HG03097 (cell line): ENCODE results near the gene EBF4.
"Not testable (repeated sequence)": the region's sequence is repeated elsewhere in the genome, so short reads cannot be mapped to it uniquely, and the experiment has no call there.

Source experiments
- ATAC-seq: cut with Tn5 transposase; IDR thresholded peaks from one replicate; pipeline ENCODE4 v1.9.1; 2021; ENCODE audit not compliant: unreplicated experiment, low FRiP score

EBF4 gene

DNA sequence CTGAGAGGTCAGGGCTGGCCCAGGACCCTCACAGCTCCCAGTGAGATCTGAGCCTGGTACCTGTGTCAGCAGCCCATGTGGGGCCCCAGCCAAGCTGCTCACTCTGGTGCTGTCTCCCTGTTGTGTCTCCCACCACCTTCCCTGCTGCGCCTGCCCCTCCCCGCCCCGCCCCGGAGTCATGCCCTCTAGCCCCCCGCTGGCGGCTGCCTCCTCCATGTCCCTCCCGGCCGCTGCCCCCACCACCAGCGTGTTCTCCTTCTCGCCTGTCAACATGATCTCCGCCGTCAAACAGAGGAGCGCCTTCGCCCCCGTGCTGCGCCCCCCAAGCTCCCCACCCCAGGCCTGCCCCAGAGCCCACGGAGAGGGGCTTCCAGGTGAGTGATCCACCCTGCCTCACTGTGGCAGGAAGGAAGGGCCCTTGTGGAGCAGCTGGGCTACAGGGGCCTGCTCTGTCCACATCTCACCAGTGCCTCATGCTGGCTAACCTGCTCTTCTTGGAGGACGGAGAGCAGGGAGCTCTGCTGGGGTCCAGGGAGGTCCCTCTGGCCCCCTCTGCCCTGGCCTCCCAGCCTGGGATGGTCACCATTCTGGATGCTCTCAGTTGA, 63.0 kb downstream of the EBF4 start:
- ATAC-seq, result no peak

GRCh38 chr20:2756056-2756611, 63.6 kb downstream of the EBF4 start:
- ATAC-seq, result no peak

DNA sequence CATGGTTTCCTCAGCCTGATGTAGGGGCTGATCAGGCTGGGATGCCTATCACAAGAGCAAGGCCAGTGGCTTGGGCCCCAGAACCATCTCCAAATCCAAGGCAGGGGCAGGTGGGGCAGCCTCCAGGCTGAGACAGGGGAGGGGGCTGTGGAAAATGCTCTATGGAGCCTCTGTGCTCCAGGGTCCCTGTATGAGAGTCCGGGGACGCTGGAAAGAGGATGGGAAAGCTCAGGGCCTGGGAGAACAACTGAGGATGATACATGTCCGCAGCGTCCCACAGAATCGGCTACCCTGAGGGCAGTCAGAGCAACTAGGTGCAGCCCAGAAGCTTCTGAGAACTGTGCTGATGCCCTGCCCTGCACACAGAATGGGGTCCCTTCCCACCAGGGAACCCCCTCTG, 64.4 kb downstream of the EBF4 start:
- ATAC-seq, result no peak

DNA sequence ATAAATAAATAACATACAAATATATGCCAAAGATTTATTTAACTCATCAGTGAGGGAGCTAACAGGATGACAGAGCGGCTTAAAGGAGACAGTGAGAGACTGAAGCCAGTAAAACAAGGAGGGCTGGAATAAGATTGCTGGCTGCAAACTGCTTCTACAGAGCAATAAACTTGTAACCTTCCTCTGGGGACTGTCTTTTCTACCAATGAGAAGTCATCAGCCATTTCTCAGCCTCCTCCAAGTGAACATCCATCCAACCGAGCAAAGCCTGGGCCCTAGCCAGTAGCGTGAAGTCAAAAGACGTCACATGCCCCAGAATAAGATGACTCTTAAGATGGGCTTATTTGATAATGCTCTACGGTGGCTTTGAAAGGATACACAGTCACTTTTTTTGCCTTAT, 65.4 kb downstream of the EBF4 start:
- ATAC-seq, result no peak

DNA sequence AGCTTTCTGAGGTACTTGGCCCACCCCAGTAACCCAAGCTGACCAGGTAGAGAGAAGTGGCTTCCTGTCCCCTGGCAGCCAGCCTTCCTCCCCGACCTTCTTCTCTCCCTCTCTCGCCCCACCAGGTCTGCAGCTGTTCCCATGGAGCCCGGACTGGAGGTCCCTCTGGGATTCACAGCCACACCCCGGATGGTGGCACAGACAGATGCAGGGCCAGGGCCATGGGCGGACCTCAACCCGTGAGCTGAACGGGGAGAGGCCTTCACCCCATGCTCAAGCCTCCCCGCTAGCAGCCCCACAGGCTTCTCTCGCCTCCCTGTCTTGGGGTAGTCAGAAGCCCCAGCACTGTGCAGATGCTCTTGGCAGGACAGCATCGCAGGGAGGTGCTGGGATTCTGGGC, 66.6 kb downstream of the EBF4 start:
- ATAC-seq, result no peak

DNA sequence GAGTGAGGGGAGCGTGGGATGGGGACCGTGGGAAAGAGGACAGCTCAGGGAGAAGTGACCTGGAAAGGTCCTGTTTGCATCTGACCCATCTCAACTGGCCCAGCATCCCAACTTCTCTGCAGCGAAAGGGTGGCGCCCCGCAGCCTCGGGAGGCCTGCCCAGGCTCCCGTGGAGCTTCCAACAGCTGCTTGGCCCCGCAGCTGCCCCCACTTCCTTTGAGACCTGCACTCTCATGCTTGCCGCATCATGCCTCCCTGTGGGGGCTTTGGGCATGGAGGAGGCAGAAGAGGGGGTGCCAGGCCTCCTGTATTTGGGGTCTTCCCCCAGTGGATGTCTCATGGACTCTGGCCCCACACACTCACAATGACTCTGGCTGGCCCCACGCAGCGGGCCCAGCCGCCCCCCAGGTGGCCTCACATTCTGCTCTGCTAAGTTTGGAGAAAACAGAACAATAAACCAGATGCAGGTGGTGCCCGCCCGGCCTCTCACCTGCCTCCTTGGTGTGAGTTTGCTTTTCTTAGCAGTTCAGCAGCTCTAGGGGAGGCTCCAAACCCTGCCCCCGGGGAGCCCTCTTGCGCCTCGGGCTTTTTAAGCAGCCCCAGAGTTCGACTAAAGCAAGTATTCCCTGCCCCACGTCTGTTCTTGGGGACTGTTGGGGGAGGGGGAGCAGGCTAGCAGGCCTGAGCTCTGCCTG, 67.2 kb downstream of the EBF4 start:
- ATAC-seq, result no peak

DNA sequence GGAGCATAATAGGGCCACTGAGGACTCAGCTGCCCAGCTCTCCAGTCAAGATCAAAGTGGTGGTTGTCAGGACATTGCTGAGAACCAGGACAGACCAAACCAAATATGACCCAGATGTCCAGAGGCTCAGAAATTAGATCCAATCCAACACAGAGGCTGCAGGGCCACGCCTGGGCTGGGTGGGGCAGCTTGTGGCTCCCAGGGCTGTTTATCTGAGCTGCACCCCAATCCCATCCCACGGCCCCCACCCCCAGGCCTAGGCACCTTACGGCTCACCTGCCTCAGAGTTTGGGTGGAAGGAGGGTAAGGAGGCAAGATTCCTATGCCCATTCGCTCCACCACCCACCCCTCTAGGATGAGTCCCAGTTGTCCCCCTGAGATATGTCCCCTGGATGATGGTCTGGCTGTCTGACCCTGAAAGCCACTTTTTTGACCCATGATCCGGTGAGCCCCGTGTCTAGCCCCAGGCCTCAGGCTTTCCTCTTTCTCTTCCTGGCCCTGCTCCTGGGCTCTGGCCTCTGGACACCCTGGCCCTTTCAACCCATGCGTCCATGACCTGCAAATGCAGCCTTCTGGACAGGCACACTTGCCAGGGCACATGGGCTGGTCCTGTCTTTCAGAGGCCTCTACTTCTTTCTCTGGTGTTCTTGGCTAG, 67.8 kb downstream of the EBF4 start:
- no peak for ATAC-seq

- ATAC-seq, result no peak
These were observed 68.3 kb downstream of the EBF4 start for GRCh38 chr20:2760952-2761305.

DNA sequence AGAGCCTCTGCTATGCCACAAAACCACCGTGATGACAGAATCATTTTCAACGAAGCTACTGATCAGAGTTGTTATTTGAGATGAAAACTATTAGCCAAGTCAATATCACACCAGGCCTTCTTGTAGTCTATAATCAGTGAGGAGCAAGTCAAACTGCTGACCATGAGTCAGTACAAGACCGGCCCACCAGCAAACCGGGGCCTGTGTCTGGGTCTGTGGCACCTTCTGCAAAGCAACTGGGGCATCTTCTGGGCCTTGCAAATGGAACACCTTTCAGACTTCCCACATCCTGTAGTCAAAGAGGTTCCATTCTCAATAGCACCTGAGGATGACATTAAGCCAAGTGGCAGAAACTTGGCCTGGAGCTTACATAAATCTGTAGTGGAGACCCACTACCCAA, 69.3 kb downstream of the EBF4 start:
- ATAC-seq, result no peak

DNA sequence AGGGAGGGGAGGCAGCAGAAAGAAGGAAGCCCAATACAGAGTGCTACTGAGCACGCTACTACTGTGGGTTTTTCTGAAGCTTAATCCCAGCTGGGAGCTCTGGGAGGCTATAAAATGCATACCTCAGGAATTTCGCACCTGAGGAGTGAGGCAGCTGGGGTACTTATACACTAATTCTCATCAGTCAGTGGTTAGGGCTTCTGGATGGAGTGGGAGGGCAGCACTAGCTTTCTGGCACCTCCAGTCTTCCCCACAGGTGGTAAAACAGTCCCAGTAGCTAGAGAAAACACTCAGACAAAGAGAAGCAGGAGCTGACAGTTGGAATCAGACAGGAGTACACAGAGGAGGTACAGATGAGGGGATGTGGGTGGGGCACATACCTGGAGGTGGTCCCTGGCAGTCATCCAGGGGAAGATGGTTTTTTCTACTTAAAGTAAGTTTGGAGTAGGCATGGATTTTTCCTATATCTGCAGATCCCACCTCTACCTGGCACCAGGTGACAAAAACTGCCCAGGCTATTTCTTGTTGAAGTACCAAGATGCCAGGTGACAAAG, 70.1 kb downstream of the EBF4 start:
- no peak for ATAC-seq

- no peak for ATAC-seq
These were observed 70.6 kb downstream of the EBF4 start for GRCh38 chr20:2763186-2763585.

GRCh38 chr20:2767768-2768631, 75.4 kb downstream of the EBF4 start:
- no peak for ATAC-seq

- no peak for ATAC-seq
These were observed 76.0 kb downstream of the EBF4 start for GRCh38 chr20:2768632-2769015.

- not testable (repeated sequence) for ATAC-seq
These were observed 77.5 kb downstream of the EBF4 start for GRCh38 chr20:2770091-2770490.

- ATAC-seq, result no peak
These were observed 79.1 kb downstream of the EBF4 start for GRCh38 chr20:2771631-2772080.

DNA sequence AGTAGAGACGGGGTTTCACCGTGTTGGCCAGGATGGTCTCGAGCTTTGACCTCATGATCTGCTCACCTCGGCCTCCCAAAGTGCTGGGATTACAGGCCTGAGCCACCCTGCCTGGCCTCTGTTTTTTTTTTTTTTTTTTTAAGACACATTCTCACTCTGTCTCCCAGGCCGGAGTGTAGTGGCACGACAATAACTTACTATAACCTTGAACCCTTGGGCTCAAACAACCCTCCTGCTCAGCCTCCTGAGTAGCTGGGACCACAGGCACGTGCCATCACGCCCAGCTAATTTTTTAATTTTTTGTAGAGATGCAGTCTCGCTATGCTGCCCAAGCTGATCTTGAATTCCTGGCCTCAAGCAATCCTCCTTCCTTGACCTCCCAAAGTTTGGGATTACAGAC, 81.2 kb downstream of the EBF4 start:
- no peak for ATAC-seq

- no peak for ATAC-seq
These were observed 82.6 kb downstream of the EBF4 start for GRCh38 chr20:2775139-2775538.

- ATAC-seq, result no peak
These were observed 86.2 kb downstream of the EBF4 start for GRCh38 chr20:2778602-2779321.

DNA sequence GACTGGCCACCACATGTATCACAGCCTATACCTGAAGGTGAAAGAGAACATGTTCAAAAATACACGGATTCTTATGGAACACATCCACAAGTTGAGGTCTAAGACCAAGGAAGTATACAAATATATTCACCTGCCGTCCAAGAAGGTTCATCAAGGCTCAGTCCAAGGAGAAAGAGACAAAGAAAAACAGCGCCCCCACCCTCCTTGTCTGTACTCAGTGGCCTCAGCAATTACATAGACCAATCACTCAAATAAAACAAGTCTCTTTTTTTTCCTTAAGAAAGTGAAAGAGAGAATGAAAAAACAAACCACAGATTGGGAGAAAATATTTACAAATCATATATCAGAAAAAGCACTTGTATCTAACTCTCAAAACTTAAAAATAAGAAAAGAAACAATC, 88.4 kb downstream of the EBF4 start:
- no peak for ATAC-seq
